H1 (cell line): ENCODE results near the gene ITPR3. TPM values are rescaled to one million over a fixed set of nuclear protein-coding genes. Genes with fewer than 3 reads are reported as not detected.

Source experiments
- CTCF ChIA-PET: fragments of 300-600 bp; sonication (Branson Sonifier 250); formaldehyde crosslinking; loops from one replicate; lab custom pipeline; 2021; ENCODE audit not compliant: partially characterized antibody; lab: Charles Lee
- POLR2A ChIA-PET: fragments of 300-600 bp; sonication (Branson Sonifier 250); formaldehyde crosslinking; loops from one replicate; lab custom pipeline; 2021; ENCODE audit warnings: inconsistent platforms; ENCODE audit not compliant: partially characterized antibody; lab: Charles Lee
- DNase-seq, 2 experiments: peaks; one replicate each; pipeline versions ENCODE4 v3.0.0 to v3.0.0-alpha.2; 2010 to 2022; ENCODE audit warnings: low spot score in 2 of 2, low read depth in 1 of 2, mixed read lengths in 1 of 2
- FAIRE-seq: peaks from 2 replicates; lab custom pipeline; 2011; peaks lifted over from hg19 to GRCh38; lab: Jason Lieb, UNC
- H2AFZ ChIP-seq: 2 replicates; pipeline ENCODE4 v1.8.1; 2012; ENCODE audit warnings: low read length, inconsistent platforms
- H2AK5ac ChIP-seq: 2 replicates; pipeline ENCODE4 v1.6.1; 2013; ENCODE audit warnings: low read depth, low read length
- H2BK120ac ChIP-seq: replicated peaks from 2 replicates; pipeline ENCODE3; 2013; ENCODE audit warnings: low read depth, low read length, inconsistent platforms
- H2BK12ac ChIP-seq: 2 replicates; pipeline ENCODE4 v1.6.1; 2013; ENCODE audit warnings: low read depth, low read length
- H2BK15ac ChIP-seq: 2 replicates; pipeline ENCODE4 v1.6.1; 2013; ENCODE audit warnings: low read length
- H2BK20ac ChIP-seq: 2 replicates; pipeline ENCODE4 v1.6.1; 2013; ENCODE audit warnings: low read length
- H2BK5ac ChIP-seq: 2 replicates; pipeline ENCODE4 v1.6.1; 2013; ENCODE audit warnings: low read depth, low read length
- H3K14ac ChIP-seq: 2 replicates; pipeline ENCODE4 v1.6.1; 2013; ENCODE audit warnings: inconsistent platforms; ENCODE audit not compliant: insufficient read length
- H3K18ac ChIP-seq: 2 replicates; pipeline ENCODE4 v1.6.1; 2013; ENCODE audit warnings: low read length; ENCODE audit errors: extremely low read depth
- H3K23ac ChIP-seq: 2 replicates; pipeline ENCODE4 v1.6.1; 2013; ENCODE audit warnings: inconsistent platforms; ENCODE audit not compliant: insufficient read length
- H3K23me2 ChIP-seq: 2 replicates; pipeline ENCODE4 v1.6.1; 2013; ENCODE audit warnings: low read depth, low read length
- H3K27ac ChIP-seq: 2 replicates; pipeline ENCODE4 v1.6.1; 2011; ENCODE audit warnings: low read depth, low read length, inconsistent platforms
- H3K27me3 ChIP-seq, 4 experiments: replicated peaks in 1 of 4; 1 replicate in 1 of 4; 2 replicates in 3 of 4; pipeline versions ENCODE4 v1.6.1 to v1.8.1; 2011 to 2013; ENCODE audit warnings: low read length in 3 of 4, mild to moderate bottlenecking in 3 of 4, inconsistent platforms in 2 of 4, mixed read lengths in 2 of 4, moderate library complexity in 1 of 4; ENCODE audit not compliant: control insufficient read depth in 3 of 4, insufficient read depth in 3 of 4; ENCODE audit errors: extremely low read depth in 1 of 4
- H3K36me3 ChIP-seq, 4 experiments: 2 replicates each; pipeline versions ENCODE4 v1.6.1 to v1.8.1; 2011 to 2013; ENCODE audit warnings: mild to moderate bottlenecking in 4 of 4, low read length in 3 of 4, moderate library complexity in 2 of 4, control low read depth in 1 of 4, inconsistent platforms in 1 of 4; ENCODE audit not compliant: insufficient read depth in 4 of 4, control insufficient read depth in 2 of 4
- H3K4ac ChIP-seq: replicated peaks from 2 replicates; pipeline ENCODE3; 2013; ENCODE audit warnings: low read length, low read depth, mixed read lengths, inconsistent platforms; ENCODE audit not compliant: insufficient read length
- H3K4me1 ChIP-seq, 4 experiments: replicated peaks in 1 of 4; 1 replicate in 1 of 4; 2 replicates in 3 of 4; pipeline versions ENCODE4 v1.6.1 to v1.8.1; 2011 to 2013; ENCODE audit warnings: low read length in 3 of 4, inconsistent platforms in 2 of 4, mixed read lengths in 1 of 4; ENCODE audit not compliant: insufficient read depth in 4 of 4, control insufficient read depth in 3 of 4
- H3K4me2 ChIP-seq, 2 experiments: 2 replicates each; pipeline versions ENCODE4 v1.6.1 to v1.8.1; 2011 to 2013; ENCODE audit warnings: low read depth in 2 of 2, low read length in 2 of 2, control low read depth in 1 of 2, inconsistent platforms in 1 of 2, mild to moderate bottlenecking in 1 of 2; ENCODE audit not compliant: insufficient read depth in 1 of 2
- H3K4me3 ChIP-seq, 4 experiments: fragments of 200-600, 300-600 bp in 1 of 4; sonication (generic), shearing (Covaris generic), sonication (Bioruptor Twin) in 1 of 4; 2 replicates each; pipeline versions ENCODE4 v1.5.1 to v1.8.1; 2011 to 2016; ENCODE audit warnings: low read length in 4 of 4, low read depth in 3 of 4, control low read depth in 2 of 4, inconsistent platforms in 2 of 4, mild to moderate bottlenecking in 2 of 4, mixed read lengths in 1 of 4, moderate library complexity in 1 of 4; ENCODE audit not compliant: insufficient read depth in 2 of 4; ENCODE audit errors: extremely low read depth in 1 of 4
- H3K56ac ChIP-seq: replicated peaks from 2 replicates; pipeline ENCODE3; 2013; ENCODE audit warnings: low read depth, mild to moderate bottlenecking, mixed read lengths, low read length, inconsistent platforms; ENCODE audit not compliant: insufficient read length
- H3K79me1 ChIP-seq: 2 replicates; pipeline ENCODE4 v1.6.1; 2013; ENCODE audit warnings: low read depth, low read length, control low read depth
- H3K79me2 ChIP-seq, 2 experiments: 2 replicates each; pipeline versions ENCODE4 v1.6.1 to v1.8.1; 2012 to 2013; ENCODE audit warnings: low read length in 2 of 2, mild to moderate bottlenecking in 2 of 2, inconsistent platforms in 1 of 2; ENCODE audit not compliant: insufficient read depth in 2 of 2, control insufficient read depth in 1 of 2
- H3K9ac ChIP-seq, 4 experiments: replicated peaks in 1 of 4; 1 replicate in 1 of 4; 2 replicates in 3 of 4; pipeline versions ENCODE4 v1.6.1 to v1.8.1; 2011 to 2013; ENCODE audit warnings: low read depth in 3 of 4, low read length in 3 of 4, control low read depth in 2 of 4, mild to moderate bottlenecking in 2 of 4, moderate library complexity in 2 of 4, inconsistent platforms in 1 of 4; ENCODE audit errors: extremely low read depth in 1 of 4
- H3K9me3 ChIP-seq, 2 experiments: 2 replicates each; pipeline versions ENCODE4 v1.6.1 to v1.8.1; 2012 to 2013; ENCODE audit warnings: mild to moderate bottlenecking in 2 of 2, moderate library complexity in 2 of 2, control low read depth in 1 of 2, inconsistent platforms in 1 of 2, low read depth in 1 of 2, low read length in 1 of 2, mixed read lengths in 1 of 2; ENCODE audit not compliant: insufficient read depth in 2 of 2
- H4K20me1 ChIP-seq, 2 experiments: replicated peaks in 1 of 2; 2 replicates each; pipeline versions ENCODE3 to v1.8.1; 2011 to 2013; ENCODE audit warnings: inconsistent platforms in 2 of 2, low read length in 2 of 2, mild to moderate bottlenecking in 1 of 2; ENCODE audit not compliant: insufficient read depth in 2 of 2, control insufficient read depth in 1 of 2
- H4K5ac ChIP-seq: 2 replicates; pipeline ENCODE4 v1.6.1; 2013; ENCODE audit warnings: low read length, low read depth, mixed read lengths, inconsistent platforms; ENCODE audit not compliant: insufficient read length
- H4K8ac ChIP-seq: 2 replicates; pipeline ENCODE4 v1.8.0; 2013; ENCODE audit warnings: mild to moderate bottlenecking, moderate library complexity, low read length, inconsistent platforms; ENCODE audit not compliant: insufficient read depth; ENCODE audit errors: extremely low read depth
- H4K91ac ChIP-seq: replicated peaks from 2 replicates; pipeline ENCODE3; 2013; ENCODE audit warnings: low read length, mixed read lengths, inconsistent platforms; ENCODE audit not compliant: insufficient read length
- CHD2 ChIP-seq: IDR thresholded peaks from 2 replicates; pipeline ENCODE4 v1.6.1; 2012; ENCODE audit warnings: low read length, improper control_type of control experiment
- EP300 ChIP-seq, 2 experiments: IDR thresholded peaks; 1 replicate in 1 of 2; 2 replicates in 1 of 2; pipeline ENCODE4 v1.6.1; 2011 to 2012; ENCODE audit warnings: low read depth in 2 of 2, low read length in 2 of 2, mild to moderate bottlenecking in 2 of 2, borderline replicate concordance in 1 of 2, inconsistent platforms in 1 of 2, moderate library complexity in 1 of 2
- KDM1A ChIP-seq: fragments of 200-600, 300-600 bp; sonication (generic); IDR thresholded peaks from 2 replicates; pipeline ENCODE4 v1.7.1; 2016; ENCODE audit warnings: mild to moderate bottlenecking, low read length, borderline replicate concordance
- RXRA ChIP-seq: IDR thresholded peaks from 2 replicates; pipeline ENCODE4 v1.6.1; 2011; ENCODE audit warnings: low read depth, mild to moderate bottlenecking, low read length, moderate library complexity; ENCODE audit not compliant: insufficient read depth
- SAP30 ChIP-seq: fragments of 300-600 bp; sonication (generic); IDR thresholded peaks from 2 replicates; pipeline ENCODE4 v1.7.1; 2012; ENCODE audit warnings: low read length, moderate library complexity, mild to moderate bottlenecking, inconsistent platforms; ENCODE audit not compliant: insufficient read depth, insufficient replicate concordance
- WGBS, 2 experiments: shearing (Covaris generic) in 1 of 2; methylation state at CpG; one replicate each; pipeline versions ENCODE4 v1.1.6 to v1.1.7; 2013 to 2015; ENCODE audit warnings: low lambda C conversion rate in 2 of 2, mixed read lengths in 2 of 2, inconsistent platforms in 1 of 2, low coverage in 1 of 2, missing lambda C conversion rate in 1 of 2; ENCODE audit not compliant: insufficient replicate concordance in 2 of 2, insufficient coverage in 1 of 2, insufficient read length in 1 of 2; ENCODE audit errors: extremely low coverage in 1 of 2, missing lambda C conversion rate in 1 of 2; 5-methylcytosine and 5-hydroxymethylcytosine counted together
- polyA plus RNA-seq, 7 experiments: library from polyadenylated mRNA; depleted of rRNA in 3 of 7; stranded (reverse) in 5 of 7; unstranded in 2 of 7; fragments of >200 nt in 5 of 7; fragments of 200-250 nt in 2 of 7; gene quantifications; 1 replicate in 5 of 7; 2 replicates in 1 of 7; 4 replicates in 1 of 7; pipeline versions ENCODE4 v1.2.1 to v1.2.3, GENCODE V29; 2011 to 2013; ENCODE audit warnings: missing spikeins in 2 of 7, mixed read lengths in 2 of 7
- total RNA-seq: library from RNA; stranded (reverse); fragmentation: NEBNext Ultra II Directional; extraction: Animal tissue kit (Norgen Biotek cat#: 25700); gene quantifications from 2 replicates; pipeline ENCODE4 v1.2.1, GENCODE V29; 2021
- TF ChIP-seq, protein P1 (sequence below): IDR thresholded peaks from 2 replicates; pipeline ENCODE4 v1.6.1; 2012; ENCODE audit warnings: inconsistent platforms

ITPR3 gene
- total and polyA plus RNA-seq, 2 of the 8 experiments (the other 6 are each of a cell fraction or from before 2014, with no cell fraction given) = 29.1 to 45.7 TPM

DNA sequence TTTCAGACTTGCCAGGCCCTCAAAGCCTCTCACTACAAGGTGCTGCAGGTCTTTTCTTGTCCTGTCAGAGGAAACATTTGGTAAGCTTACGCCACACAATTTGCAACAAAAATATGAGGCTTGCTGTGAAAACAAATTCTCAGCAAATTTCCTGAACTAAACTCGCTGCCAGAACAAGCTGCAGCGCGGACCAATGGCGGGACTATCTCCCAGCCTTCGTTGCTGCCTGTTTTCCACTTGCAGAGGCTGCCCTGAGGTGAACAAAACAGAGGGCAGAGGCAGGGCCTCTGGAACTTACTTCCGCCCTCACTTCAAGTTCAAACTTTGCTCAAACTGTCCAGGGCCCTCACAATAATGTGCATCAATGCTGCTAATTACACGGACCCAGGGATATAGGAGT, 78.0 kb downstream of the ITPR3 start:
- ChIA-PET CTCF (interaction anchor here (1.2 kb wide), 1 partner anchor 109 kb away, joined by 4 read pairs; no protein-coding TSS in a partner anchor), POLR2A (no interaction called here)
- WGBS, 2 experiments = 84% methylated on average over 8 of the region's 8 CpGs; no CpG with 5 or more reads in 1 of the 2 experiments
- H2BK20ac ChIP-seq = no peak overlapping the region
- TF ChIP-seq RXRA = no peak
- no peak for TF ChIP-seq EP300 (IDR thresholded peaks at IDR 0.05; ENCODE audit: borderline replicate concordance in 1 of 2, low read depth in 2 of 2, low read length in 2 of 2)
- TF ChIP-seq CHD2 = no peak
- no peak for TF ChIP-seq KDM1A
- TF ChIP-seq, protein P1, sequence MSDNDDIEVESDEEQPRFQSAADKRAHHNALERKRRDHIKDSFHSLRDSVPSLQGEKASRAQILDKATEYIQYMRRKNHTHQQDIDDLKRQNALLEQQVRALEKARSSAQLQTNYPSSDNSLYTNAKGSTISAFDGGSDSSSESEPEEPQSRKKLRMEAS = no peak
- no peak for TF ChIP-seq SAP30
- no peak overlapping the region for H3K18ac ChIP-seq
- no peak for FAIRE-seq
- no peak overlapping the region for H4K91ac ChIP-seq
- no peak overlapping the region for H2BK120ac ChIP-seq
- peaks cover 22 to 49% (median 27%) of the 10 kb centered on the region in 4 experiments for H3K36me3 ChIP-seq
- H3K23ac ChIP-seq = no peak overlapping the region
- no peak overlapping the region; a peak in 1 of 7 replicates for H3K9ac ChIP-seq
- H3K4ac ChIP-seq = no peak overlapping the region
- no peak overlapping the region for H4K5ac ChIP-seq
- no peaks in the 10 kb centered on the region for H3K27me3 ChIP-seq
- H3K4me3 ChIP-seq = no peak overlapping the region
- H3K79me2 ChIP-seq = no peaks in the 10 kb centered on the region
- H3K4me2 ChIP-seq = no peak overlapping the region
- H4K20me1 ChIP-seq = peaks cover 9 to 15% of the 10 kb centered on the region in 2 experiments
- H2BK15ac ChIP-seq = no peak overlapping the region
- H3K79me1 ChIP-seq = peaks cover 2% of the 10 kb centered on the region; the same call in 1 of the 2 replicates
- no peak overlapping the region for H2AK5ac ChIP-seq
- no peak overlapping the region for H2BK12ac ChIP-seq
- H3K27ac ChIP-seq = no peak overlapping the region
- peaks cover 0 to 5% (median 0%) of the 10 kb centered on the region in 4 experiments; a peak in 2 of 7 replicates for H3K4me1 ChIP-seq
- H3K14ac ChIP-seq = no peak overlapping the region
- H2BK5ac ChIP-seq = no peak overlapping the region
- DNase-seq = no peak
- H3K23me2 ChIP-seq = no peaks in the 10 kb centered on the region
- no peak overlapping the region for H4K8ac ChIP-seq
- H3K9me3 ChIP-seq = no peaks in the 10 kb centered on the region
- no peak overlapping the region for H2AFZ ChIP-seq
- no peak overlapping the region for H3K56ac ChIP-seq
